ENCODE results near the gene SLC39A9. TPM values are rescaled to one million over a fixed set of nuclear protein-coding genes. Genes with fewer than 3 reads are reported as not detected.

SLC39A9 gene
- total and polyA plus RNA-seq, 10 of the 15 experiments (the other 5 are each of a cell fraction or from before 2014, with no cell fraction given) = 19.9 to 109 (median 46.9) TPM

DNA sequence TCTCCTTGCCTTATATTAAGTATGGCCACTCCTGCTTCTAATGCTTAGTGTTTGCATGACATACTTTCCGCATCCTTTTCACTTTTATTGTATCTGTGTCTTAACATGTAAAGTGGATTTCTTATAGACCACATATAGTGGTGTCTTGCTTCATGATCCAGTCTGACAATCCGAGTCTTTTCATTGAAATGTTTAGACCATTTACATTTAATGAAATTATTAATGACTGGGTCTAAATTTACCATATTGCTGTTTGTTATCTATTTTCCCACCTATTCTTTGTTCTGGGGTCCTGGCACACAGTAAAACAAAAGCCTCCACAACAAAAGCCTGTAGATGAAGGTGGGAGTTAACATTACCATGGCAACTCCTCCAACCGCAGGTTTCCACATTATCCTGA, 23.3 kb upstream of the SLC39A9 start:
- CTCF ChIA-PET = interaction anchor here (2.0 kb wide), 1 partner anchor 17 kb away, joined by 4 read pairs; no protein-coding TSS in a partner anchor

More for the DNA sequence above, 23.3 kb upstream of the SLC39A9 start:
- Histone ChIP-seq H3K9me3 (replicated peaks; ENCODE audit: control insufficient read depth, insufficient read depth, low read length) (no peaks in the 10 kb centered on the region), H3K79me2 (ENCODE audit: control insufficient read depth, insufficient read depth, low read length) (no peaks in the 10 kb centered on the region; the same call in none of the 2 replicates), H3K27me3 (replicated peaks in 1 of 2; ENCODE audit: control insufficient read depth in 2 of 2, insufficient read depth in 2 of 2, low read length in 1 of 2) (no peaks in the 10 kb centered on the region), H3K36me3 (ENCODE audit: control insufficient read depth in 2 of 2, insufficient read depth in 2 of 2, low read length in 1 of 2) (peaks cover 3 to 19% of the 10 kb centered on the region in 2 experiments; a peak in 3 of 4 replicates), H4K20me1 (ENCODE audit: control insufficient read depth, insufficient read depth) (no peaks in the 10 kb centered on the region), H3K4me2 (ENCODE audit: control insufficient read depth, insufficient read depth) (no peak overlapping the region), H3K27ac (ENCODE audit: control insufficient read depth, insufficient read depth) (no peak overlapping the region), H3K4me1 (ENCODE audit: control insufficient read depth, insufficient read depth, low read length) (no peaks in the 10 kb centered on the region), H3K9ac (ENCODE audit: control insufficient read depth, insufficient read depth, low read length) (no peak overlapping the region), H3K4me3 (no peak overlapping the region), H2AFZ (ENCODE audit: control insufficient read depth, low read depth, low read length) (no peak overlapping the region)
- WGBS (ENCODE audit: insufficient coverage, insufficient replicate concordance, low lambda C conversion rate, missing lambda C conversion rate) = 98% methylated on average over 3 of the region's 3 CpGs
- SMC1A ChIA-PET (ENCODE audit: uncharacterized antibody, unreplicated experiment) = no interaction called here
- ATAC-seq (no peak), FAIRE-seq (no peak), DNase-seq (ENCODE audit: low read depth, low spot score) (no peak)
- RAD21 ChIA-PET (ENCODE audit: unreplicated experiment) = no interaction called here
- in situ Hi-C loops (cut with MboI) (no loop called here), intact Hi-C loops (cut with micrococcal nuclease; ENCODE audit: unreplicated experiment) (no loop called here)
- no peak for TF ChIP-seq CTCF (IDR thresholded peaks at IDR 0.05 in 2 of 3, conservative IDR thresholded peaks at IDR 0.05 in 1 of 3; ENCODE audit: control insufficient read depth in 2 of 3, extremely low read depth in 1 of 3, insufficient read depth in 1 of 3, low read depth in 3 of 3, low read length in 3 of 3)
- TF ChIP-seq MYB (IDR thresholded peaks at IDR 0.05; ENCODE audit: borderline replicate concordance, low read depth, low read length) = no peak
- POLR2A ChIA-PET = no interaction called here
- no TSS peak for BruUV-seq (replicated peaks)
